Measurements from ENCODE around the gene KCTD21.

DNA sequence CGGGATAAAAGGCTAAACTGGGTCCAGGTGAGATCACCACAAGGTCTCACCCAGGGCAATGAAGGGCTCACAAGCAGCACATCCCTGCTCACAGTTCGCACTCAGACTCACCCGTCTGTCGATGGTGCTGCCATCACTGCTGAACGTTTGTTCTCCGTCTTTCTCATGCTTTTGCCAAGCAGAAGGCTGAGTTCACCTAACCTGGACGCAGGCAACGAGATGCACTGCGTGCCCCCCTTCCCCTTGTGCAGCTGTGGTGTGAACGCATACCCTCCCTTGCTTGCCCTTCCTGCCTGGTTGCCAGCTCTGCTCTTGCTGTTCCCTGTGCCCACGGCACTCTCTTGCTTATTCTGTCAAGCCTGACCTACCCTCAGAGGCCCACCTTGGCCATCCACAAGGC is 18.0 kb downstream of the KCTD21 start:
- TF ChIP-seq TAF1 (IDR thresholded peaks at IDR 0.05; ENCODE audit: borderline replicate concordance, insufficient read depth, low read length) (no peak), REST (IDR thresholded peaks at IDR 0.05; ENCODE audit: insufficient read depth in 1 of 2, low read depth in 2 of 2, low read length in 2 of 2) (no peak), POLR2AphosphoS5 (IDR thresholded peaks at IDR 0.05; ENCODE audit: low read depth, low read length) (no peak)
